K562 (cell line): Measurements from ENCODE around the gene SERPINA7. TPM values are rescaled to one million over a fixed set of nuclear protein-coding genes. Genes with fewer than 3 reads are reported as not detected.
"Not testable (repeated sequence)": the region's sequence is repeated elsewhere in the genome, so short reads cannot be mapped to it uniquely, and the experiment has no call there.

ENCODE experiments used
- ATAC-seq: fragments of 200-7000 bp; cut with Tn5 transposase; 3 replicates; pipeline ENCODE4 v1.9.1; 2020; ENCODE audit warnings: moderate library complexity
- BruUV-seq: library from RNA; stranded (reverse); fragments of 400-500 nt; replicated peaks from 2 replicates; lab custom pipeline; 2021; lab: Mats Ljungman, UMichigan
- CTCF ChIA-PET: fragments of 300-600 bp; formaldehyde crosslinking; extraction: SDS; loops from one replicate; lab custom pipeline; 2021; ENCODE audit warnings: low intra/inter-chr PET ratio; lab: Yijun Ruan, JAX
- POLR2A ChIA-PET: fragments of 300-600, 350-650 bp; sonication (Branson Sonifier 250); formaldehyde crosslinking; extraction: SDS; loops from one replicate; lab custom pipeline; 2021; ENCODE audit warnings: antibody characterized with exemption, inconsistent platforms; lab: Yijun Ruan, JAX
- DNase-seq, 4 experiments: peaks; one replicate each; pipeline versions ENCODE4 v3.0.0 to v3.0.0-alpha.2; 2011 to 2018; ENCODE audit warnings: low spot score in 3 of 4, mixed read lengths in 3 of 4; ENCODE audit errors: extremely low read depth in 1 of 4
- FAIRE-seq: peaks from 2 replicates; lab custom pipeline; 2011; peaks lifted over from hg19 to GRCh38; lab: Jason Lieb, UNC
- H2AFZ ChIP-seq: 2 replicates; pipeline ENCODE4 v1.6.0; 2011; ENCODE audit warnings: low read depth, low read length, control low read depth, inconsistent platforms
- H3K27ac ChIP-seq: fragments of 200-600 bp; 3 replicates; pipeline ENCODE4 v1.8.0; 2011; ENCODE audit warnings: low read depth, mild to moderate bottlenecking, control low read depth, inconsistent platforms, low read length, moderate library complexity, mixed read lengths; ENCODE audit errors: extremely low read depth
- H3K27me3 ChIP-seq, 2 experiments: fragments of 300-600 bp in 1 of 2; 2 replicates in 1 of 2; 3 replicates in 1 of 2; pipeline versions ENCODE4 v1.6.0 to v1.8.0; 2011; ENCODE audit warnings: inconsistent platforms in 2 of 2, low read length in 2 of 2, mild to moderate bottlenecking in 1 of 2, mixed read lengths in 1 of 2, moderate library complexity in 1 of 2; ENCODE audit not compliant: control insufficient read depth in 2 of 2, insufficient read depth in 2 of 2
- H3K36me3 ChIP-seq: fragments of 300-600 bp; 3 replicates; pipeline ENCODE4 v1.8.0; 2011; ENCODE audit warnings: mild to moderate bottlenecking, low read length, inconsistent platforms; ENCODE audit not compliant: control insufficient read depth, insufficient read depth
- H3K4me1 ChIP-seq, 2 experiments: fragments of 200-600 bp in 1 of 2; replicated peaks in 1 of 2; 2 replicates in 1 of 2; 3 replicates in 1 of 2; pipeline versions ENCODE4 v1.5.1 to v1.8.0; 2011; ENCODE audit warnings: inconsistent platforms in 2 of 2, low read length in 2 of 2, mild to moderate bottlenecking in 1 of 2, mixed read lengths in 1 of 2, moderate library complexity in 1 of 2; ENCODE audit not compliant: control insufficient read depth in 2 of 2, insufficient read depth in 2 of 2
- H3K4me2 ChIP-seq: 2 replicates; pipeline ENCODE4 v1.6.1; 2011; ENCODE audit warnings: low read length, control low read depth, inconsistent platforms, mixed read lengths; ENCODE audit not compliant: insufficient read depth
- H3K4me3 ChIP-seq: fragments of 200-600 bp; sonication (generic), shearing (Covaris generic); 2 replicates; pipeline ENCODE4 v1.5.1; 2016; ENCODE audit warnings: control low read depth, inconsistent platforms
- H3K79me2 ChIP-seq: fragments of 200-600 bp; 3 replicates; pipeline ENCODE4 v1.8.0; 2011; ENCODE audit warnings: low read length, inconsistent platforms; ENCODE audit not compliant: control insufficient read depth, insufficient read depth
- H3K9ac ChIP-seq, 2 experiments: 2 replicates each; pipeline versions ENCODE4 v1.6.0 to v1.6.1; 2011; ENCODE audit warnings: low read depth in 2 of 2, low read length in 2 of 2, control low read depth in 1 of 2, inconsistent platforms in 1 of 2, mild to moderate bottlenecking in 1 of 2, mixed read lengths in 1 of 2; ENCODE audit not compliant: insufficient read depth in 1 of 2
- H3K9me1 ChIP-seq: one replicate; pipeline ENCODE4 v1.6.0; 2011; ENCODE audit warnings: inconsistent platforms, mild to moderate bottlenecking, low read length, moderate library complexity; ENCODE audit not compliant: control insufficient read depth, insufficient read depth
- H3K9me3 ChIP-seq: replicated peaks from 2 replicates; pipeline ENCODE4 v1.5.1; 2011; ENCODE audit warnings: low read depth, low read length, inconsistent platforms; ENCODE audit not compliant: control insufficient read depth, insufficient read depth
- H4K20me1 ChIP-seq: replicated peaks from 2 replicates; pipeline ENCODE4 v1.6.1; 2011; ENCODE audit warnings: low read length, inconsistent platforms, mixed read lengths; ENCODE audit not compliant: control insufficient read depth, insufficient read depth
- WGBS: fragments of 100-300 bp; shearing (Covaris generic); methylation state at CpG from one replicate; pipeline ENCODE4 v1.1.6; 2016; ENCODE audit warnings: low coverage, mixed read lengths; ENCODE audit not compliant: insufficient coverage; ENCODE audit errors: missing lambda C conversion rate; 5-methylcytosine and 5-hydroxymethylcytosine counted together
- in situ Hi-C: fragments of 300-500 bp; cut with MboI; formaldehyde crosslinking; loops from 4 replicates; pipeline ENCODE4 v1.15.0; 2018; ENCODE audit warnings: inconsistent platforms, mixed read lengths
- intact Hi-C: fragments of 100-400 bp; cut with micrococcal nuclease; formaldehyde crosslinking; loops from 2 replicates; pipeline ENCODE4 v1.14.2; 2022
- polyA plus RNA-seq, 8 experiments: library from polyadenylated mRNA; depleted of rRNA in 4 of 8; stranded (reverse) in 5 of 8; unstranded in 3 of 8; fragments of >200 nt; fragmentation: Nextera tagmentation in 2 of 8; fragmentation: Illumina TruSeq in 1 of 8; extraction: Ambion mirVana in 2 of 8; extraction: Trizol in 1 of 8; gene quantifications; 2 replicates each; pipeline versions ENCODE4 v1.2.1 to v1.2.3, GENCODE V29; 2011 to 2014; ENCODE audit warnings: inconsistent platforms in 1 of 8, missing spikeins in 1 of 8
- total RNA-seq, 7 experiments: library from RNA; depleted of rRNA in 6 of 7; stranded (reverse); fragments of >200 nt in 6 of 7; fragmentation: Illumina TruSeq in 2 of 7; extraction: Trizol in 2 of 7; gene quantifications; 2 replicates each; pipeline versions ENCODE4 v1.2.1 to v1.2.3, GENCODE V29; 2011 to 2021; ENCODE audit warnings: low replicate concordance in 1 of 7

The SERPINA7 gene
- total and polyA plus RNA-seq, 9 of the 15 experiments (the other 6 are each of a cell fraction or from before 2014, with no cell fraction given), result not detected

GRCh38 chrX:105988487-105988886, 50.0 kb downstream of the SERPINA7 start:
- H3K9ac ChIP-seq, H3K4me3 ChIP-seq, H3K27me3 ChIP-seq, in situ Hi-C loops, intact Hi-C loops, H3K4me2 ChIP-seq, H3K27ac ChIP-seq, CTCF ChIA-PET, H3K36me3 ChIP-seq, POLR2A ChIA-PET, FAIRE-seq, H2AFZ ChIP-seq, DNase-seq, H3K9me3 ChIP-seq, H4K20me1 ChIP-seq, H3K9me1 ChIP-seq, H3K79me2 ChIP-seq, H3K4me1 ChIP-seq, BruUV-seq, ATAC-seq: not testable (repeated sequence)
- 0% methylated on average over 5 of the region's 5 CpGs for WGBS

Other genes starting within 250 kb of the SERPINA7 start
- not detected in 2 replicates for gene NRK, start 216.2 kb downstream of the SERPINA7 start, total RNA-seq (2014; rRNA removed)
- not detected in 2 replicates for gene NRK, start 216.2 kb downstream of the SERPINA7 start, total RNA-seq (2014; rRNA removed; fragmentation: Illumina TruSeq; extraction: Trizol)
- gene NRK, start 216.2 kb downstream of the SERPINA7 start, total RNA-seq (2015; rRNA removed; fragmentation: Illumina TruSeq; extraction: Trizol), result not detected in 2 replicates
- gene NRK, start 216.2 kb downstream of the SERPINA7 start, total RNA-seq (2021), result 0.07 and 0.09 TPM in 2 replicates
- not detected in 2 replicates for gene NRK, start 216.2 kb downstream of the SERPINA7 start, polyA plus RNA-seq (2011; rRNA removed)
- gene NRK, start 216.2 kb downstream of the SERPINA7 start, polyA plus RNA-seq (2014; fragmentation: Illumina TruSeq; extraction: Trizol), result not detected in 2 replicates
- gene NRK, start 216.2 kb downstream of the SERPINA7 start, polyA plus RNA-seq (2014; fragmentation: Nextera tagmentation; extraction: Ambion mirVana), result not detected
- not detected in 2 replicates for gene NRK, start 216.2 kb downstream of the SERPINA7 start, polyA plus RNA-seq (2014; rRNA removed)
- not detected in 2 replicates for gene PWWP3B, start 129.6 kb upstream of the SERPINA7 start, total RNA-seq (2014; rRNA removed)
- not detected in 2 replicates for gene PWWP3B, start 129.6 kb upstream of the SERPINA7 start, total RNA-seq (2014; rRNA removed; fragmentation: Illumina TruSeq; extraction: Trizol)
- not detected in 2 replicates for gene PWWP3B, start 129.6 kb upstream of the SERPINA7 start, total RNA-seq (2015; rRNA removed; fragmentation: Illumina TruSeq; extraction: Trizol)
- gene PWWP3B, start 129.6 kb upstream of the SERPINA7 start, total RNA-seq (2021), result 0.04 TPM in 1 of 2 replicates, not detected in the other
- gene PWWP3B, start 129.6 kb upstream of the SERPINA7 start, polyA plus RNA-seq (2011; rRNA removed), result not detected in 2 replicates
- not detected in 2 replicates for gene PWWP3B, start 129.6 kb upstream of the SERPINA7 start, polyA plus RNA-seq (2014; fragmentation: Illumina TruSeq; extraction: Trizol)
- not detected for gene PWWP3B, start 129.6 kb upstream of the SERPINA7 start, polyA plus RNA-seq (2014; fragmentation: Nextera tagmentation; extraction: Ambion mirVana)
- not detected in 2 replicates for gene PWWP3B, start 129.6 kb upstream of the SERPINA7 start, polyA plus RNA-seq (2014; rRNA removed)